ENCODE measurements around the gene MSANTD2. TPM values are rescaled to one million over a fixed set of nuclear protein-coding genes. Genes with fewer than 3 reads are reported as not detected.

Gene MSANTD2
- total RNA-seq, 1 experiment from 2014 or later = 15.3 TPM

- Mint-ChIP-seq H3K27ac (ENCODE audit: low read depth, unreplicated experiment) (no peak overlapping the region), H3K9me3 (ENCODE audit: unreplicated experiment) (no peaks in the 10 kb centered on the region), H3K36me3 (ENCODE audit: insufficient read depth, unreplicated experiment) (no peaks in the 10 kb centered on the region), H3K4me3 (ENCODE audit: unreplicated experiment) (no peak overlapping the region), H3K4me1 (ENCODE audit: insufficient read depth, unreplicated experiment) (no peaks in the 10 kb centered on the region), H3K27me3 (ENCODE audit: insufficient read depth, unreplicated experiment) (no peaks in the 10 kb centered on the region)
- BruUV-seq (replicated peaks) = no TSS peak
- intact Hi-C loops (cut with micrococcal nuclease) = no loop called here
- ChIA-PET POLR2A (no interaction called here), CTCF (interaction anchor here (0.6 to 2.4 kb wide), 6 partner anchors 10 to 670 kb away, joined by 3 to 14 read pairs (median 6); no protein-coding TSS in a partner anchor)
- no peak for TF ChIP-seq CTCF (IDR thresholded peaks at IDR 0.05; ENCODE audit: unreplicated experiment)
- no peak for DNase-seq (ENCODE audit: unreplicated experiment)
Observed at GRCh38 chr11:124753624-124754023, 46.6 kb downstream of the MSANTD2 start.

- BruUV-seq (replicated peaks) = no TSS peak
Observed at GRCh38 chr11:124753205-124753604, 47.0 kb downstream of the MSANTD2 start.

DNA sequence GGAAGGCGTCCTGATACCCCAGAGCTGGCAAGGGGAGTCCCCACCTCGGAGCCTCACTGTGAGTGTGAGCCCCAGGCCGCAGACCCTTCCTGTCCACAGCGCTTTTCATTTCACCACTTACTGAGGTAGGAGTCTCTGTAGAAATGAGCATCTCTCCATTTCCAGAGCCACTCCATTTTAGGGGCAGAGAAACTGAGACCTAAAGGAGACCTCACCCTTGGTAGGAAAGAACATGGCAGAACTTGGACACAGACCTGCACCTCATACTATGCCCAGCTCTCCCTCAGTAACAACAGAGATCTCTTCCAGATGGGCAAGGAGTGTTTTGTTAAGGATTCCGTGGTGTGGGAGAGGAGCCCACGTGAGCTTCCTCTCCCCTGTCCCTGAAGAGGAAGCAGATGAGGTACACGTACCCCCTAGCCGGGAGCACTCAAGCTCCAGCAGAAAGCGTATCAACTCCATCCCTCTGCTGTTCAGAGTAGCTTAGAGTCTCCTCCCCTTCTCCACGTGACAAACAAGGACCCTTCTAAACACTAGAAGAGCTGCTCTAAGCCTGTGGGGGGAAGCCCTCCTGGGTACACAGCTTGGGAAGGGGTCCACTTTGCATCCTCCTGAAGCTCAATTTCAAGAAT is 47.6 kb downstream of the MSANTD2 start:
- no peak for DNase-seq (ENCODE audit: unreplicated experiment)
- intact Hi-C loops (cut with micrococcal nuclease) = no loop called here
- ChIA-PET CTCF (interaction anchor here (0.6 to 2.4 kb wide), 8 partner anchors 11 to 124 kb away, joined by 3 to 14 read pairs (median 4); no protein-coding TSS in a partner anchor), POLR2A (interaction anchor here (0.7 kb wide), 1 partner anchor 62 kb away, joined by 4 read pairs; no protein-coding TSS in a partner anchor)
- Mint-ChIP-seq H3K9me3 (ENCODE audit: unreplicated experiment) (no peaks in the 10 kb centered on the region), H3K36me3 (ENCODE audit: insufficient read depth, unreplicated experiment) (no peaks in the 10 kb centered on the region), H3K4me3 (ENCODE audit: unreplicated experiment) (no peak overlapping the region), H3K4me1 (ENCODE audit: insufficient read depth, unreplicated experiment) (no peaks in the 10 kb centered on the region), H3K27ac (ENCODE audit: low read depth, unreplicated experiment) (no peak overlapping the region), H3K27me3 (ENCODE audit: insufficient read depth, unreplicated experiment) (no peaks in the 10 kb centered on the region)
- no peak for TF ChIP-seq CTCF (IDR thresholded peaks at IDR 0.05; ENCODE audit: unreplicated experiment)
- no TSS peak for BruUV-seq (replicated peaks)

More at GRCh38 chr11:124753205-124753604, 47.0 kb downstream of the MSANTD2 start:
- H3K9me3 Mint-ChIP-seq (ENCODE audit: unreplicated experiment) = no peaks in the 10 kb centered on the region
- no peak overlapping the region for H3K4me3 Mint-ChIP-seq (ENCODE audit: unreplicated experiment)
- no peak for TF ChIP-seq CTCF (IDR thresholded peaks at IDR 0.05; ENCODE audit: unreplicated experiment)
- POLR2A ChIA-PET = interaction anchor here (0.7 kb wide), 1 partner anchor 61 kb away, joined by 4 read pairs; no protein-coding TSS in a partner anchor
- H3K4me1 Mint-ChIP-seq (ENCODE audit: insufficient read depth, unreplicated experiment) = no peaks in the 10 kb centered on the region
- intact Hi-C loops (cut with micrococcal nuclease) = no loop called here
- no peaks in the 10 kb centered on the region for H3K36me3 Mint-ChIP-seq (ENCODE audit: insufficient read depth, unreplicated experiment)
- H3K27me3 Mint-ChIP-seq (ENCODE audit: insufficient read depth, unreplicated experiment) = no peaks in the 10 kb centered on the region
- no peak for DNase-seq (ENCODE audit: unreplicated experiment)
- no peak overlapping the region for H3K27ac Mint-ChIP-seq (ENCODE audit: low read depth, unreplicated experiment)
- CTCF ChIA-PET = interaction anchor here (0.6 to 2.4 kb wide), 6 partner anchors 10 to 670 kb away, joined by 3 to 14 read pairs (median 6); no protein-coding TSS in a partner anchor

GRCh38 chr11:124751741-124752470 is 48.3 kb downstream of the MSANTD2 start, which contains the start of gene VSIG2:
TSS of gene VSIG2 (minus strand) at chr11:124752255. CDS start at chr11:124752137, 118 bp downstream.
- H3K4me1 Mint-ChIP-seq (ENCODE audit: insufficient read depth, unreplicated experiment) = no peaks in the 10 kb centered on the region
- POLR2A ChIA-PET = no interaction called here
- intact Hi-C loops (cut with micrococcal nuclease) = no loop called here
- no peak within 1 kb of the TSS for H3K4me3 Mint-ChIP-seq (ENCODE audit: unreplicated experiment)
- no peaks in the 10 kb centered on the region for H3K9me3 Mint-ChIP-seq (ENCODE audit: unreplicated experiment)
- no peak for TF ChIP-seq CTCF (IDR thresholded peaks at IDR 0.05; ENCODE audit: unreplicated experiment)
- CTCF ChIA-PET = interaction anchor here (0.6 to 2.4 kb wide), 8 partner anchors 9 to 124 kb away, joined by 3 to 14 read pairs (median 4); no protein-coding TSS in a partner anchor
- no peaks in the 10 kb centered on the region for H3K27me3 Mint-ChIP-seq (ENCODE audit: insufficient read depth, unreplicated experiment)
- H3K27ac Mint-ChIP-seq (ENCODE audit: low read depth, unreplicated experiment) = no peak within 1 kb of the TSS
- no TSS peak for BruUV-seq (replicated peaks)
- no peaks in the 10 kb centered on the region for H3K36me3 Mint-ChIP-seq (ENCODE audit: insufficient read depth, unreplicated experiment)
- no peak for DNase-seq (ENCODE audit: unreplicated experiment)
